DMS53 treated with DMSO at 0.1 percent for 48 hours (cell line): Measurements from ENCODE around the gene GATA3.

ENCODE experiments used
- DNase-seq: peaks from one replicate; lab custom pipeline; 2025; ENCODE audit not compliant: unreplicated experiment; lab: John Stamatoyannopoulos, UW

Gene GATA3

GRCh38 chr10:8050556-8051108 lies 3.9 kb upstream of the GATA3 start:
- DNase-seq = no peak

GRCh38 chr10:8051109-8051821 lies 3.2 kb upstream of the GATA3 start:
- DNase-seq = no peak

GRCh38 chr10:8051851-8052257 lies 2.6 kb upstream of the GATA3 start:
- no peak for DNase-seq

GRCh38 chr10:8052341-8052955 lies 2.0 kb upstream of the GATA3 start:
- DNase-seq = no peak

- DNase-seq = no peak
Observed at GRCh38 chr10:8052956-8053445, 1.5 kb upstream of the GATA3 start.

GRCh38 chr10:8053446-8054243 lies 843 bp upstream of the GATA3 start:
- DNase-seq = no peak

DNA sequence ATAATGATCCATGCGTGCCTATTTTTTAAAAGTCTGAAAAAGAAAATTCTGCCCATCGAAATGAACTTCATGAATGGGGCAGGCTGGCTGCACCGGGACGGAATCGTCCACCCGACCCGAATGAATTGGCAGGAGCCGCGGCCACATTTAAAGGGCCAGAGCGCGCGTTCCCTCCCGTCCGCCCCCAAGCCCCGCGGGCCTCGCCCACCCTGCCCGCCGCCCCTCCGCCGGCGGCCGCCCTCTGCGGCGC lies 319 bp upstream of the GATA3 start:
- no peak for DNase-seq

DNA sequence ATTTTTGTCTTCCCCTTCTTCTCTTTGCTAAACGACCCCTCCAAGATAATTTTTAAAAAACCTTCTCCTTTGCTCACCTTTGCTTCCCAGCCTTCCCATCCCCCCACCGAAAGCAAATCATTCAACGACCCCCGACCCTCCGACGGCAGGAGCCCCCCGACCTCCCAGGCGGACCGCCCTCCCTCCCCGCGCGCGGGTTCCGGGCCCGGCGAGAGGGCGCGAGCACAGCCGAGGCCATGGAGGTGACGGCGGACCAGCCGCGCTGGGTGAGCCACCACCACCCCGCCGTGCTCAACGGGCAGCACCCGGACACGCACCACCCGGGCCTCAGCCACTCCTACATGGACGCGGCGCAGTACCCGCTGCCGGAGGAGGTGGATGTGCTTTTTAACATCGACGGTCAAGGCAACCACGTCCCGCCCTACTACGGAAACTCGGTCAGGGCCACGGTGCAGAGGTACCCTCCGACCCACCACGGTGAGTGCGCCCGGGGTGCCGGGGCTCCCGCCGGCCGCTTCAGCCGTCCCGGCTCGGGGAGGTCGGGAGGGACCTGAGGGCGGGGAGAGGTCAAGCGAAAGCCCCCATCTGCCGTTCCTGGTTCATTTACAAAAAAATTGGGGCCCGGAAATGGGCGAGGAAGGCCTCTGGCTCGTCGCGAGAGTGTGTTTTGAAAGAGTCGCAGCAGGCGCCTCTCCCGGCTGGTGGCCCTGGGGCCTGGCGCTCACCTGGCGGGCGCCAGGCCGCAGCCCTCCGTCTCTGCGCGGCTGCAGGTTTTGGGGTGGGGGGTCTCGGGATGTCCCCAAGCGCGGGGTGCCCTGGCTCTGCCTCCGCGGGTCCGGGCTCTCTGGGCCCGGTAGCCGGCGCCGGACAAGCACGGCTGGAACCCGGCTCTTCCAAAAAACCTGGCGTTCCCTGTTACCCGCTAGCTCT lies 1.2 kb downstream of the GATA3 start:
- DNase-seq = no peak

DNA sequence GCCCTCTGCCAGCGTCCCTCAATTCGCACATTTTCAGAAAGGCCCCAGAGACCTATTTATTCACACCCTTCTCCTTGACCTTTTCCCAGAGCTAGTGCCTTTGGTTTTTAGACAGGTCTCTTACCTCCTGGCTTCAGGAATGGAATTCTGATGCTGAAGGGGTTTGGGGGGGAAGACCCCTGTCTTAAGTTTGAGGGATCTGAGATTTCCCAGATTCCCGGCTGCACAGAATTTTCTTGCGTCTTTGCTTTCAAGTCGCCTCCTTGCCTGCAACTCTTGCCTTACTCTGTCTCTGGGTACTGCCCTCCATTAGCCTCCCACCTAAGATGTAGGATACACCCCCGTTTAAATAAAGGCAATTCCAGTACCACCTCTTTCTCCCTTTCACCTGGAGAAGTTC lies 1.9 kb downstream of the GATA3 start:
- DNase-seq = no peak

DNA sequence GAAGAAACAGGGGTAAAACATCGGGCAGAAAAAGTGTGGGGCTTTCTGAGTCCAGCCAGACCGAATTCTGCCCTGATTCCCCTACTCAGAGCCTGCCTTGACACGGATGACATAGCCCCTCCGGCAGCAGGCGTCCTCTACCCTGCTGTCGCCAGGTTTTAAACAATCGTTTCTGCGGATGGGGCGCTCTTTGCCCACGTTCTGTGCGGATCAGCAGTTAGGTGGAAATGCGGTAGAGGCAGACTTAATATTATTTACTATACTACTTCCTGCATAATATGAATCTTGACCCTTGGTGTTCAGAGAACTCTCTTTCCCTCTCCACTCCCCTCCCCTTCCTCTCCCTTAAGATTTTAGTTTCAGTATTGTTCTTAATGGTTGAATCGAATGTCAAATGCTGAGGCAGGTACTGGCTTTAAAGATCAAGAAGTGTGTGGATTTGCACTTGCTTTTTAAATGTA lies 2.4 kb downstream of the GATA3 start:
- DNase-seq = no peak

DNA sequence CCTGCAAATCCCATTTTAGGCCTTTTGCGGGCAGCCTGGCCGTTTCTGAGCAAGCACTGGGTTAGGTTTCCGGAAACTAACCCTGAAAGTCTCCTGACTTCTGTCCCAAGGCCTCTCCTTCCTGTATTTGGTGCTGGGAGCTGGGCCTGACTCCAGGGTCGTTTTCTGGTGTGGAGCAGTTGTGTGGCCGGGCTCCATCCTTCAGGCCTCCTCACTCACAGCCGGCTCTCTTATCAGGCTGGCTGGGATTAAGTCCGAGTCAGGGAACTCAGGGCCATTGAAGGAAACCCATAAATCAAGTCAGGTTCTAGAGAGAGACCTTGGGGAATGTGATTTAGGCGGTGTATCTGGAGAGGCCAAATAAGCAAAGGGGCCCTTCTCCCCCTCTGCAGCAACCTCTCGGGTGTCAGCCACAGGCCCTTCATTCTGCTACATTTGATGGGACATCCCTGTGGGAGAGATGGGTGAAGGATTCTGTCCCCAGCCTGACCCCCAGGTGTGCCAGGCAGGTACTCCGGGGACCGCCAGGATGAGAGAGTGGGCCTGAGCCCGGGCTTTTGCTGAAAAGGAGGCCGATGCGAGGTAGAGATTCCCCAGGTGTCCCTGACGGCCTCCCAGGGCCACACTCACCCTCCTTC lies 3.3 kb downstream of the GATA3 start:
- DNase-seq = no peak

DNA sequence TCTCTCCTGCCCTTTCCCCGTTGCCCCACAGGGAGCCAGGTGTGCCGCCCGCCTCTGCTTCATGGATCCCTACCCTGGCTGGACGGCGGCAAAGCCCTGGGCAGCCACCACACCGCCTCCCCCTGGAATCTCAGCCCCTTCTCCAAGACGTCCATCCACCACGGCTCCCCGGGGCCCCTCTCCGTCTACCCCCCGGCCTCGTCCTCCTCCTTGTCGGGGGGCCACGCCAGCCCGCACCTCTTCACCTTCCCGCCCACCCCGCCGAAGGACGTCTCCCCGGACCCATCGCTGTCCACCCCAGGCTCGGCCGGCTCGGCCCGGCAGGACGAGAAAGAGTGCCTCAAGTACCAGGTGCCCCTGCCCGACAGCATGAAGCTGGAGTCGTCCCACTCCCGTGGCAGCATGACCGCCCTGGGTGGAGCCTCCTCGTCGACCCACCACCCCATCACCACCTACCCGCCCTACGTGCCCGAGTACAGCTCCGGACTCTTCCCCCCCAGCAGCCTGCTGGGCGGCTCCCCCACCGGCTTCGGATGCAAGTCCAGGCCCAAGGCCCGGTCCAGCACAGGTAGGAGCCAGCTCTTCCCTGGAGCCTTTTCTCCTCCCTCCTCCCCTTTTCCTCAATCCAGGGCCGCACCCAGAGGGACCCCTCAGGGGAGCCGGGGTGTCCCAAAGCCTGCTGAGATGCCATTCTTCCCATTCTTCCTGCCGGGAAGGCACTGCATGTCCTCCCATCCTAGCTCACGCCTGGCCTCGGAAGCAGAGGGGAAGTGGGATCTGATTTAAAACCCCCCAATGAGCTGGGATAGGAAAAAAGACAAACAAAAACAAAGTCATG lies 4.0 kb downstream of the GATA3 start:
- no peak for DNase-seq

GRCh38 chr10:8059191-8059936 lies 4.9 kb downstream of the GATA3 start:
- no peak for DNase-seq

DNA sequence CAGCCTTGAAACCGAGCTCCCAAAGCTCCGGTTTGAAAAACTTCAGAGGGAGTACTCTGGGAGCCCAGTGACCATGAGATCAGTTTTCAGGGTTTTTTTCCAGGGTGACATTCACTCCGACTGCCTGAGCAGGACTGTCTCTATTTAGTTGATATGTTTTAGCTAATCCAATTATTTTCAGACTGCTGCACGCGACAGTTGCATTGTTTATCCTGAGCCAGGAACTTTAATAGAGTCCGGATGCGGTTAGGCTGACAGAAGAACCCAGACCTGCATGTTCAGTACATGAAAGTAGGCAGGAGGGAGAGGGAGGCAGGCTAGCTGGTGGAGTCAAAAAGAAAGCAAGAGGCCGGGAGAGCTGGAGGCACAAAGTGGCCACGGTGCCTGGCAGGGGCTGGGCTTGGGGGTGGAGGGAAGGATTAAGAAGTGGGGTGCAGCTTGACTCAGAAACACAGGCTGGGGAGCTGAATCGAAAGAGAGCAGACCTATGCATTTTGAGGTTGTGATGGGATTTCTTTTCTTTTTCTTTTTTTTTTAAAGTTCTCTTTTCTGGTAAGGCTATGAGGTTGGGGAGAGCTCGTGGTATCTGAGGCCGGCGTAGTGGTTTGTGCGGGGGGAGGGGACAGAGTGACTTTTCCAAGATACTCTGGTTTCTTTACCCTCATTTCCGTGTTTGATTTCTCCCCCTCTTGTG lies 5.7 kb downstream of the GATA3 start:
- no peak for DNase-seq

GRCh38 chr10:8060704-8061121 lies 6.2 kb downstream of the GATA3 start:
- no peak for DNase-seq

- DNase-seq = no peak
Observed at GRCh38 chr10:8061274-8062211, 7.1 kb downstream of the GATA3 start.
